Jurkat, Clone E6-1 (cell line): ENCODE data around the gene GRID2. TPM values are rescaled to one million over a fixed set of nuclear protein-coding genes. Genes with fewer than 3 reads are reported as not detected.
"Not testable (repeated sequence)": the region's sequence is repeated elsewhere in the genome, so short reads cannot be mapped to it uniquely, and the experiment has no call there.

Experiments used
- DNase-seq: peaks from one replicate; pipeline ENCODE4 v3.0.0-alpha.2; 2011; ENCODE audit warnings: low read depth, low spot score
- H3K4me3 ChIP-seq: 2 replicates; pipeline ENCODE4 v1.5.1; 2011; ENCODE audit warnings: mild to moderate bottlenecking, low read length, control low read depth, moderate library complexity
- polyA plus RNA-seq: library from polyadenylated mRNA; unstranded; fragments of >200 nt; gene quantifications from one replicate; pipeline ENCODE4 v1.2.1, GENCODE V29; 2012; ENCODE audit warnings: missing spikeins; ENCODE audit not compliant: insufficient read length, insufficient read depth

Gene GRID2
- polyA plus RNA-seq = not detected

GRCh38 chr4:92303621-92304027, at the start of gene GRID2:
Gene GRID2, plus strand, starts transcription at chr4:92303966.
- DNase-seq = no peak
- no peak within 1 kb of the TSS for H3K4me3 ChIP-seq

DNA sequence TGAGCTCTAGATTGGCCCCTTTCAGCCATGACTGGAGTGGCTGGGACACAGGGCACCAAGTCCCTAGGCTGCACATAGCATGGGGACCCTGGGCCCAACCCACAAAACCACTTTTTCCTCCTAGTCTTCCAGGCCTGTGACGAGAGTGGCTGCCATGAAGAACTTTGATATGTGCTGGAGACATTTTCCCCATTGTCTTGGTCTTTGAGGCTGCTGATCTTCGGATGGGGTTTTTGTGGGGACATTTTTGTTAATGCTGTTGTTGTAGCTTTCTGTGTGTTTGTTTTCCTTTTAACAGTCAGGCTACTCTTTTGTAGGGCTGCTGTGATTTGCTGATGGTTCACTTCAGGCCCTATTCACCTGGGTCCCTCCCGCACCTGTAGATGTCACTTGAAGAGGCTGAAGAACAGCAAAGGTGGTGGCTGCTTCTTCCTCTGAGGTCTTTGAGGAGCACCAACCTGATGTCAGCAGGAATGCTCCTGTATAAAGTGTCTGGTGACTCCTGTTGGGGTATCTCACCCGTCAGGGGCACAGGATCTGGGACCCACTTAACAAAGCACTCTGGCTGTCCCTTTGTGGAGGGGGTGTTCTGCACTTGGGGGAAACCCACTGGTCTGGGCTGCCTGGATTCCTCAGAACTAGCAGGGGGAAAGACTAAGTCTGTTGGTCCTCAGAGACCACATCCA, 49.6 kb upstream of the GRID2 start:
- no peak overlapping the region for H3K4me3 ChIP-seq

DNA sequence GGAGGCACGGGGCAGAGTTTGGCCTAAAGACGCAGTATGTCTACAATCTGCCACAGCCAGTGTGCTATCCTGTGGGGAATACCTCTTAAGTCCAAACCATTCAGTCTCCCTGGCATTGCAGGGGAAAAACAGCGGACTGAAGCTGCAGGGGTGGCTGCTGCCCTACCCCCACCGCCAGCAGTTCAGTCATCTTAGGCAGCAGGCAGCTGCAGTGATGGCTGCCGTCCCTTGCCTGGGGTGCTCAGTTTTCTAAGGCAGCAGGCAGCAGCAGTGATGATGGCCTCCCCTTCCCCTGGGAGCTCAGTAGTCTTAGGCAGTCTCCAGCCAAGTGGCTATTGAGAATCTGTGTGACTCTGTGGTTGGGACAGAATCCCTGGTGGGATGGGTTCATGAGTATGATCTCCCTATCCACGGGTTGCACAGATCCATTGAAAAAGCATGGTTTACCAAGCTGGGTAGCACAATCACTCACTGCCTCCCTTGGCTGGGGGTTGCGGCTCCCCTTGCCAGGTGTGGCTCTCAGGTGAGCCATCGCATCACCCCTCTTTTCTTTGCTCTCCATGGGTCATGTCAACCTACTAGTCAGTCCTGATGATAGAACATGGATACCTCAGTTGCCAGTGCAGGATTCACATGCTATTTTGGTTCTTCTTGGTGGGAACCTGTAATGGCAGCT, 48.9 kb upstream of the GRID2 start:
- DNase-seq = no peak
- H3K4me3 ChIP-seq = no peak overlapping the region

More for the DNA sequence above, 49.6 kb upstream of the GRID2 start:
- no peak for DNase-seq

DNA sequence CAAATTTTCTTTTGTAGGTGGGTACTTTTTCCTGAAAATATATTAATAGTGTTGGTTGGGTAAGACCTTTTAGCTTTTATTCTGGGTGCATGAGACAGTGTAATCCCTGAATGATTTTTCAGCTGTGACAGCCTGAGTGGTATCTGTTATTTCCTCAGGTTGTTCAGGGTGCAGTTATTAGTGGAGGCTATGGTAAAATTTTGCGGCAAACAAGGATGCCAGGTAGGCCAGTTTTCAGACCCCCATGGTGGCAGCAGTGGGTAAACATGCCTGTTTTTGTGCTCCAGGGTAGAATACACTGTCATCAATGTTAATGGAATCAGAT, 47.9 kb upstream of the GRID2 start:
- H3K4me3 ChIP-seq = no peak overlapping the region
- DNase-seq = no peak

DNA sequence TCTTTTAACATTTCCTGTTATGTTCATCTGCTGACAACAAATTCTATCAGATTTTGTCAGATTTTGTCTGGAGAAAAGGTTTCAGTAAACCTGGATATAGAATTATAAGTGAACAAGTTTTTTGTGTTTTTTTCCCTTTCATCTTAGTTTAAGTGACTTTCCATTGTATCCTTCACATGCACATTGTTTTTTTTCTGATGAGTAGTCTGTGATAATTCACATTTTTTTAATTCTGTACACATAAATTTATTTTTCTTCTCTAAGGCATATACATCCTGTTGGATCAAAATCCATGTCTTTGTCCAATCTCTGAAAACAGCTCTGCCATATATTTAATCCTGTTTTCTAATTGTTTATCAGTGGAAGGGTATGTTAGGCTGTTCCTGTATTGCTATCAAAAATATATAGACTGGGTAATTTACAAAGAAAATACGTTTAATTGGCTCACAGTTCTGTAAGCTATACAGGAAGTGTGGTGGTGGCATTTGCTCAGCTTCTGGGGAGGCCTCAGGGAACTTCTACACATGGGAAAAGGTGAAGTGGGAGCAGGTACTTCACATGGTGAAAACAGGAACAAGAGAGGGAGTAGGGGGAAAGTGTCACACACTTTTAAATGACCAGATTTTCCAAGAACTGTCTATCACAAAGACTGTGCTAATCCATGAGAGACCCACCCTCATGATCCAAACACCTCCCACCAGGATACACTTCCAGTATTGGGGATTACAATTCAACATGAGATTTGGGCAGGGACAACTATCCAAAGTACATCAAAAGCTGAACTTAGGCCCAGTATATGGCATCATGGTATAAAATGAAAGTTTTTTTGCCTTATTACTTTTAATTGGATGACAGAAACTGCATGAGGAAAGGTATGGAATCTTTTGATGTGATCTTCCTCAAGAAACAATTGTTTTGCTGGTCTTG, 45.6 kb upstream of the GRID2 start:
- no peak for DNase-seq

DNA sequence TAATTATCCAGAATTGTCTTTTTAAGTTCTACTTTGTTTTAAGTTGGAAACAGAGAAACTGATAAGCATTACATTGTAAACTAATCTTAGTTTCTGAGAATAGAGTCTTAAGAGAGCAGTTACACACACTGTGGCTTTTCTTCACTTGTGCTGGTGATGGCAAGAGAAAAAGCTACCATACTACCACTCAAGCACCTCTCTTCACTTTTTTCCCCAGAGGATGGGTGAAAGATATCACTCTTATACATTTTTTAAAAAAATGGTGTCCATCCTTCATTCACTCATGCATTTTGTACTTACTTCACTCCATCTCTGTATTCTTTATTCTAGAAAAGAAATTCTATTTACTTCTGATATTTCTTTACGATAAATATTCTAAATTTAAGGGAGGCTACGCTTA, 42.5 kb upstream of the GRID2 start:
- DNase-seq = no peak
- no peak overlapping the region for H3K4me3 ChIP-seq

More for the DNA sequence above, 45.6 kb upstream of the GRID2 start:
- no peak overlapping the region for H3K4me3 ChIP-seq

DNA sequence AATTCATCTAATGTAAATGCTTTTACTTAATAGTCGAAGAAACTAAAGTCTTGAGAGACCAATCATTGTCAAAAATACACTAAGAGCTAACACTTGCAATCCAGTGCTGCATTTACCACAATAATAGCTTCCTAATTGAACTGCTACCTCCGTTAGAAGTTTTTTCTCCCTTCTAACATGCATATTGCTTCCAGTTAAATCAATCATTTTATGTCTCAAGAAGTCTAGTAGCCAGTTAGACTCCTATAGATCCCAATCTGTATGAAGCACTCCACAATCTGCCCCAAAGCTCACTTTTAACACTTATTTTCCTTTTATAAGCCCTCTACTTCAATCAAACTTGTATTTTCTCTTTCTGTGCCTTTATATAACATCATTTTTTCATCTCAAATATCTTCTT, 41.4 kb upstream of the GRID2 start:
- DNase-seq = no peak
- H3K4me3 ChIP-seq = no peak overlapping the region

- no peak for DNase-seq
- no peak overlapping the region for H3K4me3 ChIP-seq
Measured at GRCh38 chr4:92263010-92263409, 40.8 kb upstream of the GRID2 start.

GRCh38 chr4:92263575-92263974, 40.2 kb upstream of the GRID2 start:
- DNase-seq = no peak
- H3K4me3 ChIP-seq = no peak overlapping the region

GRCh38 chr4:92264163-92264562, 39.6 kb upstream of the GRID2 start:
- H3K4me3 ChIP-seq = no peak overlapping the region
- no peak for DNase-seq

GRCh38 chr4:92265021-92265420, 38.7 kb upstream of the GRID2 start:
- no peak for DNase-seq
- no peak overlapping the region for H3K4me3 ChIP-seq

- no peak for DNase-seq
Measured at GRCh38 chr4:92265798-92266197, 38.0 kb upstream of the GRID2 start.

GRCh38 chr4:92266521-92266920, 37.2 kb upstream of the GRID2 start:
- no peak overlapping the region for H3K4me3 ChIP-seq

More at GRCh38 chr4:92265798-92266197, 38.0 kb upstream of the GRID2 start:
- H3K4me3 ChIP-seq = no peak overlapping the region

GRCh38 chr4:92268642-92269041, 35.1 kb upstream of the GRID2 start:
- H3K4me3 ChIP-seq = no peak overlapping the region
- DNase-seq = no peak

More at GRCh38 chr4:92266521-92266920, 37.2 kb upstream of the GRID2 start:
- DNase-seq = no peak

- H3K4me3 ChIP-seq = no peak overlapping the region
- no peak for DNase-seq
Measured at GRCh38 chr4:92270908-92271307, 32.9 kb upstream of the GRID2 start.

GRCh38 chr4:92271551-92271950, 32.2 kb upstream of the GRID2 start:
- not testable (repeated sequence) for DNase-seq, H3K4me3 ChIP-seq

DNA sequence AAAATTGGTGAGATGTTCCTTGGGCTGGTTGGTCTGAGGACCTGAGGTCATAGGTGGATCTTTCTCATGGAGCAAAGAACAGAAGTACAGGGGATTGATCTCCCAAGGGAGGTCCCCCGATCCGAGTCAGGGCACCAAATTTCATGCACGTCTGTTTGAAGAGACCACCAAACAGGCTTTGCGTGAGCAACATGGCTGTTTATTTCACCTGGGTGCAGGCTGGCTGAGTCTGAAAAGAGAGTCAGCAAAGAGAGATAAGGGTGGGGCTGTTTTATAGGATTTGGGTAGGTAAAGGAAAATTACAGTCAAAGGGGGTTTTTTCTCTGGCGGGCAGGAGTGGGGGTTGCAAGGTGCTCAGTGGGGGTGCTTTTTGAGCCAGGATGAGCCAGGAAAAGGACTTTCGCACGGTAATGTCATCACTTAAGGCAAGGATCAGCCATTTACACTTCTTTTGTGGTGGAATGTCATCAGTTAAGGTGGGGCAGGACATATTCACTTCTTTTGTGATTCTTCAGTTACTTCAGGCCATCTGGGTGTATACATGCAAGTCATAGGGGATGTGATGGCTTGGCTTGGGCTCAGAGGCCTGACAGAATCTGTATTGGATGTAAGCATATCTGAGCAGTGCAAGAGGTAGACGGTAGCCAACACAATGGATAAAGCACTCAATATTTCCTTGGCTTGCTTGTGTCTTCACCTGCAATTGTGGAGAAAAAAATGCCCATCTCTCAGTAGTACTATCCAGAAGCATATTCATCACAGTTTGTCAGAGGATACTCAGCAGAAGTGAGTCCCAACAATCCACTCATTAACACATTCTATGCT, 26.5 kb upstream of the GRID2 start:
- not testable (repeated sequence) for DNase-seq, H3K4me3 ChIP-seq

GRCh38 chr4:92279296-92279695, 24.5 kb upstream of the GRID2 start:
- no peak overlapping the region for H3K4me3 ChIP-seq
- DNase-seq = no peak

- H3K4me3 ChIP-seq = no peak overlapping the region
- no peak for DNase-seq
Measured at GRCh38 chr4:92299152-92299551, 4.6 kb upstream of the GRID2 start.
